SH-SY5Y (cell line): ENCODE data around the gene S100Z.

Source experiments
- GATA2 ChIP-seq: IDR thresholded peaks from 2 replicates; pipeline ENCODE4 v1.6.1; 2011; ENCODE audit warnings: mild to moderate bottlenecking, low read depth, low read length
- GATA3 ChIP-seq: IDR thresholded peaks from 2 replicates; pipeline ENCODE4 v1.6.1; 2011; ENCODE audit warnings: low read depth, mild to moderate bottlenecking, low read length, moderate library complexity

DNA sequence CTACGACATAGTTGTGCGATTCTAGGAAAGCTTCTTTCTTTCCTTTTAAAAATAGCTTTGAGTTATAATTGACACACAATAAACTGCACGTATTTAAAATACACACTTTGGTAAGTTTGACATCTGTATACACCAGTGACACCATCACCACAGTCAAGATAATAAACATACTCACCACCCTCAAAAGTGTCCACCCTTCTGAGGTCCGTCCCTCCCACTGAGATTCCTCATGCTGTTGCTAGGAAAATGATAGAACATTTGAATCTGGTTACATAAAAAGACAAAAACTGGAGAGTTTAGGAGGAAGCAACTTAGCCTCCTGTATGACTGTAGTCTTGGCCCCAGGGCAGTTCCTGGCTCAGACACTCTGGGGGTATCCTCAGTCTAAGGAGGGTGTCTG, 17.2 kb downstream of the S100Z start:
- TF ChIP-seq GATA2 (no peak), GATA3 (no peak)
